RWPE1 (cell line): ENCODE measurements around the gene VAPB.
"Not testable (repeated sequence)": the region's sequence is repeated elsewhere in the genome, so short reads cannot be mapped to it uniquely, and the experiment has no call there.

Experiments
- CTCF ChIA-PET: fragments of 350-600 bp; sonication (Branson Sonifier 250); formaldehyde crosslinking; extraction: SDS; loops from one replicate; lab custom pipeline; 2021; lab: Yijun Ruan, JAX
- POLR2A ChIA-PET: fragments of 400-600 bp; formaldehyde crosslinking; extraction: SDS; loops from one replicate; lab custom pipeline; 2020; ENCODE audit warnings: antibody characterized with exemption; ENCODE audit not compliant: low non-redundant PET; lab: Yijun Ruan, JAX
- DNase-seq: peaks from one replicate; pipeline ENCODE4 v3.0.0; 2012; ENCODE audit warnings: low spot score
- H3K27ac ChIP-seq: fragments of 450-650 bp; 2 replicates; pipeline ENCODE4 v1.5.1; 2017
- TF ChIP-seq, protein P1 (sequence below): fragments of 450-650 bp; conservative IDR thresholded peaks from 2 replicates; pipeline ENCODE4 v1.5.1; 2017; ENCODE audit warnings: low read depth, mild to moderate bottlenecking

VAPB gene

DNA sequence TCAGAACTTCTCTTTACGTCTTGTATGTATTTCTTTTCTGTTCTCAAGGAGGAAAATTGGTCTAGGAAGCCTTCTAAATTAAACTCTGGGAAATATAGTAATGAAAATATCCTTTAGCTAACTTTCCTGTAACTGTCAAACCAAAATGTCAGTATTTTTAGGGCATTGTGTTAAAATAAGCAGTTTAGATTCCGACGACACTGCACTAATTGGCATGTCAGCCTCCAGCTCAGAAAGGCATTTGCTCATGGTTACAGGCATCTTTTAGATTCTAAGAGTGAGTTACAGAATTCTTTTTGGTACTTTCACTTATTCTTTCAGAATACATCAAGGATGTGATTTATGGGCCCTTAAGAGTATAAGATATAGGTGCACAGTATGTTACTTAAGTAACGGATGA, 26.1 kb upstream of the VAPB start:
- H3K27ac ChIP-seq, result no peak overlapping the region
- POLR2A ChIA-PET, result no interaction called here
- TF ChIP-seq, protein P1, sequence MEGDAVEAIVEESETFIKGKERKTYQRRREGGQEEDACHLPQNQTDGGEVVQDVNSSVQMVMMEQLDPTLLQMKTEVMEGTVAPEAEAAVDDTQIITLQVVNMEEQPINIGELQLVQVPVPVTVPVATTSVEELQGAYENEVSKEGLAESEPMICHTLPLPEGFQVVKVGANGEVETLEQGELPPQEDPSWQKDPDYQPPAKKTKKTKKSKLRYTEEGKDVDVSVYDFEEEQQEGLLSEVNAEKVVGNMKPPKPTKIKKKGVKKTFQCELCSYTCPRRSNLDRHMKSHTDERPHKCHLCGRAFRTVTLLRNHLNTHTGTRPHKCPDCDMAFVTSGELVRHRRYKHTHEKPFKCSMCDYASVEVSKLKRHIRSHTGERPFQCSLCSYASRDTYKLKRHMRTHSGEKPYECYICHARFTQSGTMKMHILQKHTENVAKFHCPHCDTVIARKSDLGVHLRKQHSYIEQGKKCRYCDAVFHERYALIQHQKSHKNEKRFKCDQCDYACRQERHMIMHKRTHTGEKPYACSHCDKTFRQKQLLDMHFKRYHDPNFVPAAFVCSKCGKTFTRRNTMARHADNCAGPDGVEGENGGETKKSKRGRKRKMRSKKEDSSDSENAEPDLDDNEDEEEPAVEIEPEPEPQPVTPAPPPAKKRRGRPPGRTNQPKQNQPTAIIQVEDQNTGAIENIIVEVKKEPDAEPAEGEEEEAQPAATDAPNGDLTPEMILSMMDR, result no peak
- CTCF ChIA-PET, result interaction anchor here (0.6 to 0.7 kb wide), 3 partner anchors 19 to 418 kb away, joined by 3 to 5 read pairs (median 4); no protein-coding TSS in a partner anchor
- DNase-seq, result no peak

DNA sequence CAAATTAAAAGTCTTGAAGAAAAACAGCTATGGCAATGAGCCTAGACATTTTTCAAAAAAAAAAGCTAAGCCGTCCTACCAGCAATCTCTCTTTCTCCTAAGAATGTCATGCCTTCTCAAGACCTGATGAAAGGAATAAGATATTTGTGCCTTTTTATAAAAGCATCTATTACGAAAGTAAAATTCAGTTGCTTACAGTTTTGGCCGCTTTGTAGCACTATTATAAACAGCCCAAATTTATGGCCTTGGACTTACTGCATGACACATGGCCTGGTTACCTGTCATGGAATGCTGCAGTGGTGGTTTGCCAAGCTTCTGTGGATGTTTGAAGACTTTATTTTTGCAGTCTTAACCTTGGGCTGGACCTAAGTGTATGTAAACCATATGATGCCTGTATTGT, 22.2 kb upstream of the VAPB start:
- TF ChIP-seq, protein P1, result no peak
- POLR2A ChIA-PET, result no interaction called here
- no peak overlapping the region for H3K27ac ChIP-seq
- DNase-seq, result no peak
- CTCF ChIA-PET, result interaction anchor here (0.9 to 1.1 kb wide), 2 partner anchors 18 to 314 kb away, joined by 3 to 4 read pairs; no protein-coding TSS in a partner anchor

DNA sequence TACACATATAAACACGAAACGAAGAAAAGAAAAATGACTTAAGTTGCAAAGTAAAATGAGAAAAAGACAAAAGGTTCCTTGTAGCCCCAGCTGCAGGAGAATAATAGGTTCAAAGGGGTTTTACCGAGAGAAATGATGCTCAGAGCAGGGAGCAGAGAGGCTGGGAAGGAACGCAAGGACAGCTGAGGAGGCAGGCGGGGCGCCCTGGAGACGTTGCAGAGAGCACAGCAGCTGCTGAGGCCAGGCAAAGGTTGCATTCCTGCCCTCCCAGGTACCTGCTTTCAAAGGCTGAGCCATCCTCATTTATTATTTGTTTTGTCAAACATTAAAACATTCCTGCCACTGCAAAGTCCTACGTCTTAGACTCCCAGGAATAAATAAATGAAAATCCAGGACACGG, 16.2 kb upstream of the VAPB start:
- no peak for DNase-seq
- H3K27ac ChIP-seq, result no peak overlapping the region
- CTCF ChIA-PET, result interaction anchor here (0.6 kb wide), 2 partner anchors 106 to 264 kb away, joined by 3 read pairs; no protein-coding TSS in a partner anchor
- POLR2A ChIA-PET, result no interaction called here
- TF ChIP-seq, protein P1, result no peak

DNA sequence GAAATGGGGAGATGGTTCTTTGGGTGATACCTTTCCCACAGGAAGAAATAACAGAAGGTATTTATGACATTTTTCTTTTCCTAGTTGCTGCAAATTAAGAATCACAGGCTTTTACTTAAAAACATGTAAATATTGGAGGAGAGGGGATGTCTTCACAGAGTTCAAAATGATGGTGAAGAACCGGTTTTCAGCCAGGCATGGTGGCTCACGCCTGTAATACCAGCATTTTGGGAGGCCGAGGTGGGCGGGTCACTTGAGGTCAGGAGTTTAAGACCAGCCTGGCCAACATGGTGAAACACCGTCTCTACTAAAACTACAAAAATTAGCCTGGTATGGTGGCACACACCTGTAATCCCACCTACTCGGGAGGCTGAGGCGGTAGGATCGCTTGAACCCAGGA, 15.7 kb upstream of the VAPB start:
- H3K27ac ChIP-seq, CTCF ChIA-PET, POLR2A ChIA-PET, DNase-seq: not testable (repeated sequence)

DNA sequence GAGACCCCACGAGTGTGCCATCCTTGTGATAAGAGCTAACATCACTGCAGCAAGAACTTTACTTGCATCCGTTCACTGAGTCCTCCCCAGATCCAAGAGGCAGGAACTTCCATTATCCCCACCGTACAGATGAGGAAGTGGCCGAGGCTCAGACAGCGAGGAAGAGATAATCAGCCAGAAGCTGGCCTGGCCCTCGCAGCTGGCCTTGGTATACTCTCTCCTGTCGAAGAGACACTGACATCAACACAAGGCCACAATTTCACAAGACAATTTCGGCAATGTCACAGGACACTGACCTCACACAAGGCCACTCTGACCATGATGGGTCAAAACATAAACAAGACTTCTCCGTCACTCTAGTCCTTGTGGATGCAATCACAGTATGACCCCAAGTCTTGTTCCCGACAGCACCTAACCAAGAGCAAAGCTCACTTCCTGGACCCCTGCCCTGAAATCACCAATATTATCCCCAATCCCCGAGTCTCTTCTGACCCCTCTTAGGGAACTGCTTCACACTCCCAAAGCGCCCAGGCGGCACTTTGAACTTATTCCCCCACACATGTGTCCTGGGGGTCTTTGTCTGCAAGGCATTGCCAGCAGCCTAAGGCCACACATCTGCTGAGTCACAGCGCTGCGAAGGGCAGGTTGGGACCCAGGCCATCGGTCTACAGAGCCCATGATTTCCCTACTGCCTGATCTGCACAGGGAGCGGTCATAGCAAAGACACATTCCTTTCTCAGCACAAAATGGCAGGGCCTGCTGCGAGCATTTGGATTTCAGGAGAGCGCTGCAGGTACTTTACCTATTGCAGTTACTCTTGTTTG, 14.8 kb upstream of the VAPB start:
- no peak for DNase-seq
- ChIA-PET CTCF (interaction anchor here (1.0 kb wide), 1 partner anchor 40 kb away, joined by 3 read pairs; no protein-coding TSS in a partner anchor), POLR2A (interaction anchor here (0.6 kb wide), 1 partner anchor 9 kb away, joined by 4 read pairs; no protein-coding TSS in a partner anchor)
- H3K27ac ChIP-seq, result no peak overlapping the region
- TF ChIP-seq, protein P1, result no peak

DNA sequence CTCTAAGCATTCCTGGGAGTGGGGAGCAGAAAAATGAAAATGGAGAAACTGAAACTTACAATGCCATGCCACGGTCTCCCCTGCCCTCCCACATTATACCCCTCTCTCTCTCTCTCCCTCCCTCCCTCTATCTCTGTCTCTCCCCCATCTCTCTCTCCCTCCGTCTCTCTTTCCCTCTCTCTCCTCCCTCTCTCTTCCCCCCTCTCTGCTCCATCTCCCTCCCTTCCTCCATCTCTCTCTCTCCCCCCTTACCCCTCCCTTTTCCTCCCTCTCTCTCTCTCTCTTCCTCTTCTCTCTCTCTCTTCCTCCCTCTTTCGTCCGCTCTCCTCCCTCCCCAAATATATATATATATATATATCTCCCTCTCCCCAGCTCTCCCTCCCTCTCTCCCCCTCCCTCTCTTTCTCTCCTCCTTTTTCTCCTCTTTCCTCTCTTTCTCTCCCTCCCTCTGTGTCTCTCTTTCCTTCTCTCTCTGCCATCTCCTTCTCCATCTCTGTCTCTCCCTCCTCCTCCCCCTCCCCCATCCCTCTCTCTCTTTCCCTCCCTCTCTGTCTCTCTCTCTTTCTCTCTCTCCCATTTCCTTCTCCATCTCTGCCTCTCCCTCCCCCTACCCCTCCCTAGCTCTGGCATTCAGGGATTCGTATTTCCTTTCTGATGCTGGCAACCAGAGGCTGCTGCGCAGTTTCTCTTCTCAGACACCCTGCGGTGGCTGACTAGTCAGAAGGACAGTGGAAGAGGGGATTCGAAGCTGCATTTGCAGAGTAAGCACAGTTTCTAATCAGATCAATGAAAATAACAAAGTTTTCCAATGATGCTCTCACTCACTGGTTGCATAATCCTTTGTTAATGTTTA, 13.9 kb upstream of the VAPB start:
- H3K27ac ChIP-seq, result no peak overlapping the region
- TF ChIP-seq, protein P1, result no peak
- ChIA-PET POLR2A (no interaction called here), CTCF (interaction anchor here (0.8 to 1.0 kb wide), 2 partner anchors 31 to 41 kb away, joined by 3 to 5 read pairs; no protein-coding TSS in a partner anchor)
- no peak for DNase-seq
